HFFc6 (cell line): ENCODE measurements around the gene NHP2. TPM values are rescaled to one million over a fixed set of nuclear protein-coding genes. Genes with fewer than 3 reads are reported as not detected.

Source experiments
- DNase-seq: peaks from one replicate; pipeline ENCODE4 v3.0.0-alpha.2; 2018
- H3K27ac Mint-ChIP-seq: 2 replicates; pipeline ENCODE4 v1.8.0; 2020; ENCODE audit warnings: mild to moderate bottlenecking, mixed read lengths
- H3K27me3 Mint-ChIP-seq: 2 replicates; pipeline ENCODE4 v1.8.0; 2021; ENCODE audit warnings: mild to moderate bottlenecking, moderate library complexity, mixed read lengths; ENCODE audit not compliant: insufficient read depth
- H3K36me3 Mint-ChIP-seq: 2 replicates; pipeline ENCODE4 v1.8.0; 2021; ENCODE audit warnings: low read depth, mixed read lengths
- H3K4me1 Mint-ChIP-seq: 2 replicates; pipeline ENCODE4 v1.8.0; 2020; ENCODE audit warnings: low read depth, mixed read lengths
- H3K4me3 Mint-ChIP-seq: 2 replicates; pipeline ENCODE4 v1.8.0; 2020; ENCODE audit warnings: mild to moderate bottlenecking, moderate library complexity, mixed read lengths
- H3K9me3 Mint-ChIP-seq: 2 replicates; pipeline ENCODE4 v1.8.0; 2020; ENCODE audit warnings: mild to moderate bottlenecking, mixed read lengths
- CTCF ChIP-seq: fragments of 200-600 bp; sonication (generic); IDR thresholded peaks from 2 replicates; pipeline ENCODE4 v1.5.0; 2021; ENCODE audit warnings: antibody characterized with exemption, mild to moderate bottlenecking
- long read RNA-seq: library from polyadenylated mRNA; unstranded; transcript quantifications from one replicate; pipeline ENCODE4 v2.0.0, GENCODE V29; 2019
- total RNA-seq, 6 experiments: library from RNA; stranded (reverse); fragmentation: NEBNext Ultra II Directional; extraction: Animal tissue kit (Norgen Biotek cat#: 25700); gene quantifications; 2 replicates in 1 of 6; 3 replicates in 5 of 6; pipeline ENCODE4 v1.2.3, GENCODE V29; 2021

Gene NHP2
- 100 to 1,000 TPM; 172 to 204 (median 184) TPM for total RNA-seq
- long read RNA-seq, transcript NHP2-201 (4 exons, 865 nt) = major isoform, 202 of 208 reads
- long read RNA-seq, partial matches to known transcripts = 2 of 208 reads
- long read RNA-seq, other reads (novel, unspliced or antisense) = 0 of 208 reads

GRCh38 chr5:178153530-178154340 lies at the start of gene NHP2:
Gene NHP2 (minus strand): TSS chr5:178153885. CDS start chr5:178153817, 68 bp downstream.
- H3K4me3 Mint-ChIP-seq = peak within 1 kb of the TSS; percentile 95
- H3K27ac Mint-ChIP-seq = peak within 1 kb of the TSS; percentile 88
- no peak for TF ChIP-seq CTCF
- peaks cover 30% of the 10 kb centered on the region for H3K4me1 Mint-ChIP-seq
- peak; percentile 98 for DNase-seq
- no peaks in the 10 kb centered on the region; the same call in 1 of the 2 replicates for H3K27me3 Mint-ChIP-seq
- H3K9me3 Mint-ChIP-seq = no peaks in the 10 kb centered on the region
- H3K36me3 Mint-ChIP-seq = peaks cover 27% of the 10 kb centered on the region; the same call in 1 of the 2 replicates

- Mint-ChIP-seq H3K36me3 (peaks cover 21% of the 10 kb centered on the region), H3K27ac (no peak overlapping the region), H3K27me3 (peaks cover 9% of the 10 kb centered on the region), H3K9me3 (peaks cover 4% of the 10 kb centered on the region), H3K4me3 (peak overlapping the region; percentile 42; the same call in 1 of the 2 replicates), H3K4me1 (peaks cover 28% of the 10 kb centered on the region)
- no peak for TF ChIP-seq CTCF
- no peak for DNase-seq
Measured at GRCh38 chr5:178202541-178202940, 48.9 kb upstream of the NHP2 start.

- H3K36me3 Mint-ChIP-seq = peaks cover 15% of the 10 kb centered on the region
- H3K27ac Mint-ChIP-seq = 0 out of 2 replicates have a peak overlapping the region, but pooled peaks have one; percentile 1
- H3K27me3 Mint-ChIP-seq = peaks cover 9% of the 10 kb centered on the region
- TF ChIP-seq CTCF = no peak
- H3K4me3 Mint-ChIP-seq = no peak overlapping the region
- peaks cover 4% of the 10 kb centered on the region for H3K9me3 Mint-ChIP-seq
- DNase-seq = no peak
- H3K4me1 Mint-ChIP-seq = peaks cover 22% of the 10 kb centered on the region
Measured at GRCh38 chr5:178201927-178202235, 48.2 kb upstream of the NHP2 start.

- DNase-seq = peak; percentile 31
Measured at GRCh38 chr5:178201221-178201926, 47.7 kb upstream of the NHP2 start.

More at GRCh38 chr5:178201221-178201926, 47.7 kb upstream of the NHP2 start:
- Mint-ChIP-seq H3K36me3 (peaks cover 10% of the 10 kb centered on the region), H3K4me3 (no peak overlapping the region), H3K4me1 (peaks cover 17% of the 10 kb centered on the region), H3K27me3 (peaks cover 10% of the 10 kb centered on the region), H3K27ac (no peak overlapping the region), H3K9me3 (peaks cover 4% of the 10 kb centered on the region)
- TF ChIP-seq CTCF = no peak
